ENCODE measurements around the gene SLC35A3. TPM values are rescaled to one million over a fixed set of nuclear protein-coding genes. Genes with fewer than 3 reads are reported as not detected.

SLC35A3 gene
- total and polyA plus RNA-seq, 7 donors, result 20.2 to 40.6 (median 23.9) TPM

DNA sequence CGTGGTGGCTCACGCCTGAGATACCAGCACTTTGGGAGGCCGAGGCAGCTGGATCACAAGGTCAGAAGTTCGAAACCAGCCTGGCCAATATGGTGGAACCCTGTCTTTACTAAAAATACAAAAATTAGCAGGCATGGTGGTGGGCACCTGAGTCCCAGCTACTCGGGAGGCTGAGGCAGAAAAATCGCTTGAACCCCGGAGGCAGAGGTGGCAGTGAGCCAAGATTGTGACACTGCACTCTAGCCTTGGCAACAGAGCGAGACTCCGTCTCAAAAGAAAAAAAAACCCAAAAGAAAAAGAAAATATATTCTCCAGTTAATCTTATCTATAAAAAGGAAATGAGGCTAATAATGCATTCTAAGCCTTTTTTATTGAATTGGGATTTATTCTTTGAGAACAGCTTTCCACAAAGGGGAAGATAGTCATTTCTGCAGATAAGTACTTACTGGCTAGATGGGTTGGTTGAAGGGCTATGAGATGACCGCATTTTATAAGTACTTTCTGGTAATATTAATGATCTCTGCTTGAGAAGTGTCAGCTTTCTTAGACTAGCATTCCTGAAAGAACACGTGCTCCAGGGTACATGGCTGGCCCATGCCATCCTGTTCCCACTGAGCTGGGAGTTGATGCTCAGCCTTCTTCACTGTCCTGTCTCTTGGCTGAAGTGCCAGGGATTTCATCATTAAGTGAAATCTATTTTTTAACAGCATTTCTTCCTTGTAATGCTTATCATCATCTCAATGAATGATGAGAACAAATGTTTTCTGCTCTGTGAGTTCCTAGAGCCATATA is 105.0 kb downstream of the SLC35A3 start:
- H3K27me3 ChIP-seq, result no peaks in the 10 kb centered on the region
- no peak overlapping the region for H3K27ac ChIP-seq
- H3K9me3 ChIP-seq, result no peaks in the 10 kb centered on the region
- DNase-seq, result no peak
- H3K4me3 ChIP-seq, result no peak overlapping the region
- 93% methylated on average over 11 of the region's 11 CpGs for WGBS, 2 donors
- H3K4me1 ChIP-seq, result no peaks in the 10 kb centered on the region
- intact Hi-C loops (cut with DNase I), result no loop called here
- TF ChIP-seq, protein P1, sequence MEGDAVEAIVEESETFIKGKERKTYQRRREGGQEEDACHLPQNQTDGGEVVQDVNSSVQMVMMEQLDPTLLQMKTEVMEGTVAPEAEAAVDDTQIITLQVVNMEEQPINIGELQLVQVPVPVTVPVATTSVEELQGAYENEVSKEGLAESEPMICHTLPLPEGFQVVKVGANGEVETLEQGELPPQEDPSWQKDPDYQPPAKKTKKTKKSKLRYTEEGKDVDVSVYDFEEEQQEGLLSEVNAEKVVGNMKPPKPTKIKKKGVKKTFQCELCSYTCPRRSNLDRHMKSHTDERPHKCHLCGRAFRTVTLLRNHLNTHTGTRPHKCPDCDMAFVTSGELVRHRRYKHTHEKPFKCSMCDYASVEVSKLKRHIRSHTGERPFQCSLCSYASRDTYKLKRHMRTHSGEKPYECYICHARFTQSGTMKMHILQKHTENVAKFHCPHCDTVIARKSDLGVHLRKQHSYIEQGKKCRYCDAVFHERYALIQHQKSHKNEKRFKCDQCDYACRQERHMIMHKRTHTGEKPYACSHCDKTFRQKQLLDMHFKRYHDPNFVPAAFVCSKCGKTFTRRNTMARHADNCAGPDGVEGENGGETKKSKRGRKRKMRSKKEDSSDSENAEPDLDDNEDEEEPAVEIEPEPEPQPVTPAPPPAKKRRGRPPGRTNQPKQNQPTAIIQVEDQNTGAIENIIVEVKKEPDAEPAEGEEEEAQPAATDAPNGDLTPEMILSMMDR (IDR thresholded peaks at IDR 0.05), result no peak
- peaks cover 14 to 79% (median 24%) of the 10 kb centered on the region in 4 donors for H3K36me3 ChIP-seq

DNA sequence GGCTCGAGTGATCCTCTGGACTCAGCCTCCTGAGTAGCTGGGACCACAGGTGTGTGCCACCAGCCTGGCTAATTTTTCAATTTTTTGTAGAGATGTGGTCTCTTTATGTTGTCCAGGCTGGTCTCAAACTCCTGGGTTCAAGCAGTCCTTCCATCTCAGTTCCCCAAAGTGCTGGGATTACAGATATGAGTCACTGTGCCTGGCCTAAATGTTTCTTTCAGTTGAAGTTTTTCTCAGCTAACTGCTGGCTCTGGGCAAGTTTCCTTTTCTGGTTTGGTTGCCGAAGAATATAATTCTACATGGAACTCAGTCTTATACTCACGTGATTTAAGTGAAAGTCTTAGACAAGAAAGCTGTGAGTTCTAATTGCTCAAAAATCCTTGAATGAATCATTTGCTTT is 106.0 kb downstream of the SLC35A3 start:
- no peak for DNase-seq
- no peak overlapping the region for H3K4me3 ChIP-seq
- WGBS, 2 donors, result 86 to 87% methylated on average over 3 of the region's 3 CpGs
- peaks cover 8 to 79% (median 19%) of the 10 kb centered on the region in 4 donors for H3K36me3 ChIP-seq
- intact Hi-C loops (cut with DNase I), result no loop called here
- H3K27me3 ChIP-seq, result no peaks in the 10 kb centered on the region
- H3K27ac ChIP-seq, result no peak overlapping the region
- H3K4me1 ChIP-seq, result no peaks in the 10 kb centered on the region
- TF ChIP-seq POLR2AphosphoS5 (IDR thresholded peaks at IDR 0.05) (no peak), EP300 (IDR thresholded peaks at IDR 0.05) (no peak), POLR2A (IDR thresholded peaks at IDR 0.05) (no peak)
- TF ChIP-seq, protein P1 (IDR thresholded peaks at IDR 0.05), result no peak
- no peaks in the 10 kb centered on the region for H3K9me3 ChIP-seq

DNA sequence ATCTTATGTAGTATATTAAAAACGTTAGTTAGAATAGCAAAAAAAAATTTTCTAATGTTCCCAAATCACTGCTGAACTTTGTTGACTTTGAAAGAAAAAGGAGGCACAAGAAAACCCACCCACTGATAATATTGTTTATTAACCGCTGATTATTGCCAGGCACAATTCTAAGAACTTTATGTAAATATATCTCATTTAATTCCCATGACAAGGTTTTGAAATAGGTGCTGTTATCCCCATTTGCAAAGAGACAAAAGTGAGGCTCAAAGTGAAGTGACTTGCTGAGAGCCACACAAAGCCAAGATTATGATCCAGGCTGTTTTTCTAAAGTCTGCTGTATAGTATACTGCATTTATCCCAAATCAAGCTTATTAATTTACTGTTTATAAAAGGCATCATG is 106.5 kb downstream of the SLC35A3 start:
- TF ChIP-seq POLR2AphosphoS5 (IDR thresholded peaks at IDR 0.05) (no peak), EP300 (IDR thresholded peaks at IDR 0.05) (no peak)
- TF ChIP-seq, protein P1 (IDR thresholded peaks at IDR 0.05), result no peak
- Histone ChIP-seq H3K4me1 (peaks cover 0 to 5% (median 0%) of the 10 kb centered on the region in 4 donors), H3K36me3 (peaks cover 8 to 80% (median 19%) of the 10 kb centered on the region in 4 donors), H3K27ac (no peak overlapping the region), H3K27me3 (no peaks in the 10 kb centered on the region), H3K4me3 (no peak overlapping the region), H3K9me3 (no peaks in the 10 kb centered on the region)
- intact Hi-C loops (cut with DNase I), result no loop called here
- DNase-seq, result no peak
- WGBS, 2 donors, result 86 to 88% methylated on average over 2 of the region's 2 CpGs

DNA sequence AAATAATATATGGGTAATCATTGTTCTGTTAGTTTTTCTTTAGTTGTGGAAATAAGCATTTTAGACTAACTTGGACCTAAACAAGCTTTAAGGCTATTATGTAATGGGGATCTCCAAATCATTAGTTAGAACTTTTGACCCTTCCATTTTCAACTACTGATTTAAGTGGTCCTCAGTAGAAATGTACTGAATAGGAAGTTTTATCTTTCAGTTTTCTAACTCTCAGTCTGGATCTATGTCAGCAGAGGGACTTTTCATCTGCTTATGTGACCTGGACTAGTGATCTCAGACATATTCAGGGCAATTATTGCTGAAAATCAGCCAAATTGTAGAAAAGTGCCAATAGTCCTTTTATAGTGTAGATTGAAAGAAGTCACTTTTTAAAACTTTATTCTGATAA is 106.9 kb downstream of the SLC35A3 start:
- TF ChIP-seq EP300 (IDR thresholded peaks at IDR 0.05) (no peak), POLR2AphosphoS5 (IDR thresholded peaks at IDR 0.05) (no peak), POLR2A (IDR thresholded peaks at IDR 0.05) (no peak)
- TF ChIP-seq, protein P1 (IDR thresholded peaks at IDR 0.05), result no peak
- no peak for DNase-seq
- H3K27me3 ChIP-seq, result no peaks in the 10 kb centered on the region
- intact Hi-C loops (cut with DNase I), result no loop called here
- peaks cover 8 to 80% (median 15%) of the 10 kb centered on the region in 4 donors for H3K36me3 ChIP-seq
- no peaks in the 10 kb centered on the region for H3K9me3 ChIP-seq
- peaks cover 0 to 9% (median 0%) of the 10 kb centered on the region in 4 donors for H3K4me1 ChIP-seq
- no peak overlapping the region for H3K4me3 ChIP-seq
- H3K27ac ChIP-seq, result no peak overlapping the region

DNA sequence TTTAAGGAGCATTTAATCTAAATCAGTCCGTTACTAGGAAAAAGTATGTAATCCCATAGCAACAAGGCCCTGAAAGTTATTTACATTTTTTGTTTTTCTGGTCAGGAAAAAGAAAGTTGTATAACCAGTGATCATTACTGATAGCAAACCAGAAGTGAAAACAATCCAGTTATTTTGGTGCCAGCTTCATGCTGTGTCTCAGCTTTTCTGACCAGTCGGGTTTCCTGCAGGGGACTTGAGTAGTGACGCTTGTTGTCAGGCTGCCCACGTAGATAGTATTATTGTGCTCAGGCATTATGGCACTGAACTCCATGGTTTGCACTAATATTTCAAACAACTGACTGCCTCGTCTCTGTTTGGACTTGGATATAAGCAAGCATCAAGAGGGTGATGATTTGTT is 107.7 kb downstream of the SLC35A3 start:
- H3K4me1 ChIP-seq, result peaks cover 0 to 12% (median 0%) of the 10 kb centered on the region in 4 donors
- no peaks in the 10 kb centered on the region for H3K9me3 ChIP-seq
- no peaks in the 10 kb centered on the region for H3K27me3 ChIP-seq
- TF ChIP-seq EP300 (IDR thresholded peaks at IDR 0.05), result no peak
- TF ChIP-seq, protein P1 (IDR thresholded peaks at IDR 0.05), result no peak
- no peak for TF ChIP-seq POLR2A (IDR thresholded peaks at IDR 0.05)
- no peak for TF ChIP-seq POLR2AphosphoS5 (IDR thresholded peaks at IDR 0.05)
- H3K4me3 ChIP-seq, result no peak overlapping the region
- H3K36me3 ChIP-seq, result peaks cover 4 to 81% (median 13%) of the 10 kb centered on the region in 4 donors
- H3K27ac ChIP-seq, result no peak overlapping the region
- 87 to 88% methylated on average over 5 of the region's 5 CpGs for WGBS, 2 donors
- intact Hi-C loops (cut with DNase I), result no loop called here
- DNase-seq, result no peak

Measured in sigmoid colon (tissue), 7 donors.